HEK293T (cell line): ENCODE results near the gene USP30.

ENCODE experiments used
- ARNT ChIP-seq: fragments of 450-650 bp; IDR thresholded peaks from 2 replicates; pipeline ENCODE4 v1.6.1; 2017; ENCODE audit warnings: mild to moderate bottlenecking
- BHLHE40 ChIP-seq: fragments of 450-650 bp; IDR thresholded peaks from 2 replicates; pipeline ENCODE4 v1.6.1; 2016; ENCODE audit warnings: mild to moderate bottlenecking, moderate library complexity, borderline replicate concordance
- CTBP1 ChIP-seq: fragments of 450-650 bp; IDR thresholded peaks from 2 replicates; pipeline ENCODE4 v1.6.1; 2016; ENCODE audit warnings: borderline replicate concordance
- FOXA1 ChIP-seq: fragments of 450-650 bp; IDR thresholded peaks from 2 replicates; pipeline ENCODE4 v1.6.1; 2016; ENCODE audit warnings: mild to moderate bottlenecking
- FOXK2 ChIP-seq: fragments of 450-650 bp; IDR thresholded peaks from 2 replicates; pipeline ENCODE4 v1.6.1; 2016; ENCODE audit warnings: mild to moderate bottlenecking
- FOXM1 ChIP-seq: fragments of 450-650 bp; IDR thresholded peaks from 2 replicates; pipeline ENCODE4 v1.6.1; 2017; ENCODE audit warnings: mild to moderate bottlenecking, borderline replicate concordance
- HDGF ChIP-seq: fragments of 450-650 bp; IDR thresholded peaks from 2 replicates; pipeline ENCODE4 v1.6.1; 2017; ENCODE audit warnings: antibody characterized with exemption, borderline replicate concordance
- L3MBTL2 ChIP-seq: fragments of 450-650 bp; conservative IDR thresholded peaks from 2 replicates; pipeline ENCODE4 v1.6.1; 2016; ENCODE audit warnings: mild to moderate bottlenecking
- NFRKB ChIP-seq: fragments of 450-650 bp; IDR thresholded peaks from 2 replicates; pipeline ENCODE4 v1.6.1; 2016; ENCODE audit warnings: mild to moderate bottlenecking, moderate library complexity
- SP1 ChIP-seq: fragments of 450-650 bp; IDR thresholded peaks from 2 replicates; pipeline ENCODE4 v1.6.1; 2017
- SUZ12 ChIP-seq: fragments of 450-650 bp; IDR thresholded peaks from 2 replicates; pipeline ENCODE4 v1.6.1; 2016; ENCODE audit warnings: mild to moderate bottlenecking
- ZNF384 ChIP-seq: fragments of 450-650 bp; IDR thresholded peaks from 2 replicates; pipeline ENCODE4 v1.6.1; 2016
- TF ChIP-seq, protein P1 (sequence below): fragments of 450-650 bp; IDR thresholded peaks from 2 replicates; pipeline ENCODE4 v1.6.1; 2016

DNA sequence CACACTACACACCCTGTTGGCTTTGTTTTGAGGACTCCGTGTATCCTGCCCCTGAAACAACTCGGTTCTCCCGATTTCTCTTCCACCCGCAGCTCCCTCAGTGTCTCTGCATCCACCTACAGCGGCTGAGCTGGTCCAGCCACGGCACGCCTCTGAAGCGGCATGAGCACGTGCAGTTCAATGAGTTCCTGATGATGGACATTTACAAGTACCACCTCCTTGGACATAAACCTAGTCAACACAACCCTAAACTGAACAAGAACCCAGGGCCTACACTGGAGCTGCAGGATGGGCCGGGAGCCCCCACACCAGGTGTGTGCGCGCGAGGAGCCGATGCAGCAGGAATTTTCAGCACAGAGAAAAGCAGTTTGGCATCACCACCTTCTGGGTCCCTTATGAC is 30.4 kb downstream of the USP30 start:
- TF ChIP-seq FOXK2 (no peak), HDGF (no peak), CTBP1 (no peak), NFRKB (no peak), FOXM1 (no peak), FOXA1 (no peak), SP1 (no peak), SUZ12 (no peak), BHLHE40 (no peak), ARNT (no peak), L3MBTL2 (no peak), ZNF384 (no peak)
- TF ChIP-seq, protein P1, sequence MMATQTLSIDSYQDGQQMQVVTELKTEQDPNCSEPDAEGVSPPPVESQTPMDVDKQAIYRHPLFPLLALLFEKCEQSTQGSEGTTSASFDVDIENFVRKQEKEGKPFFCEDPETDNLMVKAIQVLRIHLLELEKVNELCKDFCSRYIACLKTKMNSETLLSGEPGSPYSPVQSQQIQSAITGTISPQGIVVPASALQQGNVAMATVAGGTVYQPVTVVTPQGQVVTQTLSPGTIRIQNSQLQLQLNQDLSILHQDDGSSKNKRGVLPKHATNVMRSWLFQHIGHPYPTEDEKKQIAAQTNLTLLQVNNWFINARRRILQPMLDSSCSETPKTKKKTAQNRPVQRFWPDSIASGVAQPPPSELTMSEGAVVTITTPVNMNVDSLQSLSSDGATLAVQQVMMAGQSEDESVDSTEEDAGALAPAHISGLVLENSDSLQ = no peak
